BE2C (cell line): Measurements from ENCODE around the gene NBEAL1.
"Not testable (repeated sequence)": the region's sequence is repeated elsewhere in the genome, so short reads cannot be mapped to it uniquely, and the experiment has no call there.

ENCODE experiments used
- DNase-seq: peaks from one replicate; pipeline ENCODE4 v3.0.0-alpha.2; 2020
- H3K27me3 ChIP-seq: fragments of 250-450 bp; sonication (Bioruptor Pico); 2 replicates; pipeline ENCODE4 v1.5.1; 2020; ENCODE audit warnings: mild to moderate bottlenecking
- H3K36me3 ChIP-seq: fragments of 250-450 bp; sonication (Bioruptor Pico); 2 replicates; pipeline ENCODE4 v1.5.1; 2020; ENCODE audit warnings: mild to moderate bottlenecking
- H3K4me1 ChIP-seq: fragments of 250-450 bp; sonication (Bioruptor Pico); 2 replicates; pipeline ENCODE4 v1.5.1; 2020
- H3K4me3 ChIP-seq: 2 replicates; pipeline ENCODE4 v1.5.1; 2011; ENCODE audit warnings: low read depth, low read length
- H3K9me3 ChIP-seq: fragments of 250-450 bp; sonication (Bioruptor Pico); 2 replicates; pipeline ENCODE4 v1.5.1; 2020
- TF ChIP-seq, protein P1 (sequence below): IDR thresholded peaks from 2 replicates; pipeline ENCODE4 v1.5.1; 2012; ENCODE audit warnings: mild to moderate bottlenecking, low read depth, low read length

The NBEAL1 gene

DNA sequence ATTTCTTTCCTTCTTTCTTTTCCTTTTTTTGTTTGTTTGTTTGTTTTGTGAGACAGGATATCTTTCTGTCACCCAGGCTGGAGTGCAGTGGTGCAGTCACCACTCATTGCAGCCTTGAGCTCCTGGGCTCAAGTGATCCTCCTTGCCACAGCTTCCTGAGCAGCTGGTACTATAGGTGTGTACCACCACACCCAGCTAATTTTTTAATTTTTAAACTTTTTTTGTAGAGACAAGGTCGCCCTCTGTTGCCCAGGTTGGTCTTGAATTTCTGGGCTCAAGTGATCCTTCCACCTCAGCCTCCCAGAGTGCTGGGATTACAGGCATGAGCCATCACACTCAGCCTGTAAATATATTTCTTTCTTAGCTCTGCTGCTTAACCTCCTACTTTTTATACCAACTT lies 140.7 kb downstream of the NBEAL1 start:
- H3K27me3 ChIP-seq = no peaks in the 10 kb centered on the region
- no peaks in the 10 kb centered on the region for H3K36me3 ChIP-seq
- TF ChIP-seq, protein P1, sequence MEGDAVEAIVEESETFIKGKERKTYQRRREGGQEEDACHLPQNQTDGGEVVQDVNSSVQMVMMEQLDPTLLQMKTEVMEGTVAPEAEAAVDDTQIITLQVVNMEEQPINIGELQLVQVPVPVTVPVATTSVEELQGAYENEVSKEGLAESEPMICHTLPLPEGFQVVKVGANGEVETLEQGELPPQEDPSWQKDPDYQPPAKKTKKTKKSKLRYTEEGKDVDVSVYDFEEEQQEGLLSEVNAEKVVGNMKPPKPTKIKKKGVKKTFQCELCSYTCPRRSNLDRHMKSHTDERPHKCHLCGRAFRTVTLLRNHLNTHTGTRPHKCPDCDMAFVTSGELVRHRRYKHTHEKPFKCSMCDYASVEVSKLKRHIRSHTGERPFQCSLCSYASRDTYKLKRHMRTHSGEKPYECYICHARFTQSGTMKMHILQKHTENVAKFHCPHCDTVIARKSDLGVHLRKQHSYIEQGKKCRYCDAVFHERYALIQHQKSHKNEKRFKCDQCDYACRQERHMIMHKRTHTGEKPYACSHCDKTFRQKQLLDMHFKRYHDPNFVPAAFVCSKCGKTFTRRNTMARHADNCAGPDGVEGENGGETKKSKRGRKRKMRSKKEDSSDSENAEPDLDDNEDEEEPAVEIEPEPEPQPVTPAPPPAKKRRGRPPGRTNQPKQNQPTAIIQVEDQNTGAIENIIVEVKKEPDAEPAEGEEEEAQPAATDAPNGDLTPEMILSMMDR = no peak
- no peak overlapping the region for H3K4me3 ChIP-seq
- H3K9me3 ChIP-seq = no peaks in the 10 kb centered on the region
- DNase-seq = no peak
- H3K4me1 ChIP-seq = no peaks in the 10 kb centered on the region

DNA sequence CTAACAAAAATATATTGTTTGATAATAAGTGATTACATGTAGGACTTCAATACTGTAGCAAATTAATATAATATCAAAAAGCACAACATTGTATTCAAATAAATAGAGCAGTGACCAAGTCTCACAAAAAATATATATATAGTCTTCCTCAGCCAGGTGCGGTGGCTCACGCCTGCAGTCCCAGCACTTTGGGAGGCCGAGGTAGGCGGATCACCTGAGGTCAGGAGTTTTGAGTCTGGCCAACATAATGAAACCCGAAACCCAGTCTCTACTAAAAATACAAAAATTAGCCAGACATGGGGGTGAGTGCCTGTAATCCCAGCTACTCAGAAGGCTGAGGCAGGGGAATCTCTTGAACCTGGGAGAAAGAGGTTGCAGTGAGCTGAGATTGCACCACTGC lies 148.0 kb downstream of the NBEAL1 start:
- H3K4me3 ChIP-seq, H3K27me3 ChIP-seq, DNase-seq, H3K9me3 ChIP-seq, H3K36me3 ChIP-seq, H3K4me1 ChIP-seq: not testable (repeated sequence)

DNA sequence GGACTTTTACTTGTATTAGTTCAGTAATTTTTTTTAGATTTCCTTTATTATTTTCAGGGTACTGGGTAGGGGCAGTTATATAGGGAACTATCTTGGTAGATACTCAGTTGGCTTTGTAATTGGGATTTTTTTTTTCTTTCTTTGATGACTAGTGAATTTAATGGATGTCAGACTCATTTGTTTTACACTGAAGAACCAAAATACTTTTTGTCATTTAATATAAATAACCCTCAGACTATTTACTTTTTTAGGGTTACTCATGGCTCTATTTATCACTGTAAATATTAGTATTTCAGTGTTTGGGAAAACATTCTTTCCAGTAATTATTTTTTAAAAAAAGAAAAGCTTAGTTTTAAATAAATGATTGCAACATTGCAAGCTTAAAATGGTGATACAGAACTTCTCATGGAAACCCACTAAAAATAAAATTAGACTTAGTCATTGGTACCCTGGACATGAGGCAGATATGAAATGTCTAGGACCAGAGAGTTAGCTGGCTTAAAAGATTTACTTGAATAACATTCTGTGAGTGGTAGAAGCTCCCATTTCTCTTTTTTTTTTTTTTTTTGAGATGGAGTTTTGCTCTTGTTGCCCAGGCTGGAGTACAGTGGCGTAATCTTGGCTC lies 149.7 kb downstream of the NBEAL1 start:
- no peaks in the 10 kb centered on the region for H3K4me1 ChIP-seq
- H3K36me3 ChIP-seq = no peaks in the 10 kb centered on the region
- H3K4me3 ChIP-seq = no peak overlapping the region
- DNase-seq = no peak
- H3K9me3 ChIP-seq = no peaks in the 10 kb centered on the region
- TF ChIP-seq, protein P1 = no peak
- no peaks in the 10 kb centered on the region for H3K27me3 ChIP-seq

GRCh38 chr2:203167751-203168150 lies 153.1 kb downstream of the NBEAL1 start:
- no peak for DNase-seq
- no peaks in the 10 kb centered on the region for H3K36me3 ChIP-seq
- no peak overlapping the region for H3K4me3 ChIP-seq
- H3K9me3 ChIP-seq = no peaks in the 10 kb centered on the region
- H3K4me1 ChIP-seq = no peaks in the 10 kb centered on the region
- H3K27me3 ChIP-seq = no peaks in the 10 kb centered on the region
- TF ChIP-seq, protein P1 = no peak

GRCh38 chr2:203170502-203170901 lies 155.8 kb downstream of the NBEAL1 start:
- H3K9me3 ChIP-seq = no peaks in the 10 kb centered on the region
- no peaks in the 10 kb centered on the region for H3K27me3 ChIP-seq
- TF ChIP-seq, protein P1 = no peak
- no peak overlapping the region for H3K4me3 ChIP-seq
- no peaks in the 10 kb centered on the region for H3K4me1 ChIP-seq
- no peak for DNase-seq
- H3K36me3 ChIP-seq = no peaks in the 10 kb centered on the region

DNA sequence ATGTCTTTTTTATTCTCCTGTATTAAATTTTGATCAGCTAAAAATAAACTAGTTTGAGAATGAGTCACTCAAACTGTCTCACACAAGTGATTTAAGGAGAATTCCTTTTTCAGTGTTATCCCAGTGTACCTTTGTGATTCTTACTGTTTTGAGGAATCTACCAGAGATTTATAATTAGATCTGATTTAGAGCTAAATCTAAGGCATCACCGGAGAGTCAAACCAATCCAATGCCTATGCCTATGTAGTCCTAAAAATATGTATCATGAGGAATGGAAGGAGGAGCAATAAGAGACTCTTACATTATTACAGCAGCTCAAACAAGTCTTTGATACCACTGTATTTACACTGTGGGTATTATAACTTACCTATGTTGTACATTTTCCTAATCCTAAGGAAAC lies 160.7 kb downstream of the NBEAL1 start:
- Histone ChIP-seq H3K4me1 (no peaks in the 10 kb centered on the region), H3K36me3 (no peaks in the 10 kb centered on the region), H3K27me3 (no peaks in the 10 kb centered on the region), H3K4me3 (no peak overlapping the region), H3K9me3 (no peaks in the 10 kb centered on the region)
- no peak for DNase-seq
- TF ChIP-seq, protein P1 = no peak

- Histone ChIP-seq H3K27me3 (no peaks in the 10 kb centered on the region), H3K9me3 (no peaks in the 10 kb centered on the region), H3K4me3 (no peak overlapping the region), H3K4me1 (no peaks in the 10 kb centered on the region), H3K36me3 (no peaks in the 10 kb centered on the region)
- TF ChIP-seq, protein P1 = no peak
- no peak for DNase-seq
These were observed 162.7 kb downstream of the NBEAL1 start for GRCh38 chr2:203177361-203177760.
